ENCODE data around the gene CDCA8. TPM values are rescaled to one million over a fixed set of nuclear protein-coding genes. Genes with fewer than 3 reads are reported as not detected.
A peak's percentile ranks its signal among the peaks of the same experiment; 100 is the strongest.

CDCA8 gene
- total and polyA plus RNA-seq, 2 of the 8 experiments (the other 6 are each of a cell fraction or from before 2014, with no cell fraction given): 43.9 to 46.2 TPM

DNA sequence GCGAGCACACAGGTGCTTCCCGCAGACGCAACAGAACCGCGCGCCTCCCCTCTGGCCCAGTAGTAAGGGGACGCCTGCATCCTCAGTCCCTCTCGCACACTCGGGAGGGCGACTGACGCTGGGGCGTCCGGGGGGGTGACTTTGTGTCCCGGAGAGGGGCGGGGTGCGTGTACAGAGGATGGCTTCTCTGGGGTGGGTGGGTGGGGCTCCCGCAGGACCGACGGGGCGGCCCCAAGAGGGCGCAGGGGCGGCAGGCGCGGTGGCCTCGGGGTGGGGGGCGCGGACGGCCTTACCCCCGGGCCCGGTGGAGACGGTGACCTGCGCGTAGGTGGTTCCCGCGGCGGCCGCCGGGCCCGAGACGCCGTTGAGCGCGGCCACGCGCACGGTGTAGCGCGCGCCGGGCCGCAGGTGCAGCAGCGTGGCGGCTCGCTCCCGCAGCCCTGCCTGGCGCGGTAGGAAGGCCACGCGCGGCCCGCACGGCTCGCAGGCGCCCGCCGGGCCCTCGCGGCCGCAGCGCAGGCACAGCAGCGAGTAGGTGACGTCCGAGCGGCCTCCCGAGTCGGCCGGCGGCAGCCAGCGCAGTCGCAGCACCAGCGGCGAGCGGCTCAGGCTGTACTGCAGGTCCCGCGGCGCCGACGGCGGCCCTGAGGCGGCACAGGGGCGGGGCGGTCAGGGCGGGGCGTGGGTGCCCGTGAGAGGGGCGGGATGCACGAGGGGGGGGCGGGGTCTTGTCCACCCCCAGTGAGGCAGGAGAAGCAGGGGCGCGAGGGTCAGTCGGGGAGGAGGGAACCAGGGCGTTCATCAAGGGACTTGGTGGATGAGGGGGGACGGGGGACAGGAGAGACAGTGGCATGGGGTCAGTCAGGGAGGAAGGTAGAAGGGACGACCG lies 60.5 kb downstream of the CDCA8 start:
- no peaks in the 10 kb centered on the region for H3K9me3 ChIP-seq (ENCODE audit: insufficient read depth in 2 of 2, low read depth in 1 of 2, low read length in 1 of 2)
- H3K79me1 ChIP-seq (ENCODE audit: low read depth, low read length): no peaks in the 10 kb centered on the region
- no peak overlapping the region for H3K9ac ChIP-seq (replicated peaks in 1 of 4; ENCODE audit: extremely low read depth in 1 of 4, low read depth in 3 of 4, low read length in 3 of 4)
- no peaks in the 10 kb centered on the region for H3K79me2 ChIP-seq (ENCODE audit: control insufficient read depth in 1 of 2, insufficient read depth in 2 of 2, low read length in 2 of 2)
- H4K91ac ChIP-seq (replicated peaks; ENCODE audit: insufficient read length, low read length): no peak overlapping the region
- no peak overlapping the region for H2BK20ac ChIP-seq (ENCODE audit: low read length)
- H3K14ac ChIP-seq (ENCODE audit: insufficient read length): no peak overlapping the region
- 5% methylated on average over 45 of the region's 105 CpGs; no CpG with 5 or more reads in 1 of the 2 experiments for WGBS, 2 experiments (ENCODE audit: extremely low coverage in 1 of 2, insufficient coverage in 1 of 2, insufficient read length in 1 of 2, insufficient replicate concordance in 2 of 2, low coverage in 1 of 2, low lambda C conversion rate in 2 of 2, missing lambda C conversion rate in 1 of 2)
- POLR2A ChIA-PET (ENCODE audit: partially characterized antibody): no interaction called here
- FAIRE-seq (no peak), DNase-seq (ENCODE audit: low read depth in 1 of 2, low spot score in 2 of 2) (peak in 1 of 2 experiments; percentile 73)
- H4K8ac ChIP-seq (ENCODE audit: extremely low read depth, insufficient read depth, low read length): peak overlapping the region; percentile 68
- H2BK120ac ChIP-seq (replicated peaks; ENCODE audit: low read depth, low read length): no peak overlapping the region
- no peak overlapping the region for H3K4ac ChIP-seq (replicated peaks; ENCODE audit: insufficient read length, low read depth, low read length)
- peaks cover 34 to 71% (median 55%) of the 10 kb centered on the region in 4 experiments for H3K27me3 ChIP-seq (replicated peaks in 1 of 4; ENCODE audit: control insufficient read depth in 3 of 4, extremely low read depth in 1 of 4, insufficient read depth in 3 of 4, low read length in 3 of 4)
- TF ChIP-seq EZH2 (IDR thresholded peaks at IDR 0.05; ENCODE audit: low read depth, low read length, severe bottlenecking) (peak; percentile 32), TCF12 (IDR thresholded peaks at IDR 0.05; ENCODE audit: low read depth, low read length) (no peak), SP4 (IDR thresholded peaks at IDR 0.05; ENCODE audit: low read length) (no peak), SRF (IDR thresholded peaks at IDR 0.05; ENCODE audit: low read depth, low read length) (no peak), FOSL1 (IDR thresholded peaks at IDR 0.05; ENCODE audit: insufficient read depth, low read depth, low read length) (no peak), SUZ12 (IDR thresholded peaks at IDR 0.05; ENCODE audit: low read length) (peak; percentile 11; the same call in 1 of the 2 replicates), TBP (IDR thresholded peaks at IDR 0.05; ENCODE audit: low read depth, low read length) (no peak), ASH2L (IDR thresholded peaks at IDR 0.05; ENCODE audit: low read length) (no peak), EGR1 (IDR thresholded peaks at IDR 0.05; ENCODE audit: borderline replicate concordance, low read depth, low read length) (no peak), BRCA1 (IDR thresholded peaks at IDR 0.05; ENCODE audit: low read depth, low read length) (no peak)
- no peak overlapping the region for H4K5ac ChIP-seq (ENCODE audit: insufficient read length, low read depth, low read length)
- no peak overlapping the region for H3K27ac ChIP-seq (ENCODE audit: low read depth, low read length)
- H2BK15ac ChIP-seq (ENCODE audit: low read length): no peak overlapping the region
- CTCF ChIA-PET (ENCODE audit: partially characterized antibody): no interaction called here
- H3K4me3 ChIP-seq (ENCODE audit: extremely low read depth in 1 of 4, insufficient read depth in 2 of 4, low read depth in 3 of 4, low read length in 4 of 4): peak overlapping the region; percentile 34 to 60 (median 44)
- peaks cover 0 to 3% (median 0%) of the 10 kb centered on the region in 4 experiments; a peak in 1 of 8 replicates for H3K36me3 ChIP-seq (ENCODE audit: control insufficient read depth in 2 of 4, insufficient read depth in 4 of 4, low read length in 3 of 4)
- no peak overlapping the region for H2BK12ac ChIP-seq (ENCODE audit: low read depth, low read length)
- H4K20me1 ChIP-seq (replicated peaks in 1 of 2; ENCODE audit: control insufficient read depth in 1 of 2, insufficient read depth in 2 of 2, low read length in 2 of 2): no peaks in the 10 kb centered on the region
- H2AFZ ChIP-seq (ENCODE audit: low read length): peak overlapping the region; percentile 49; the same call in 1 of the 2 replicates
- peaks cover 0 to 9% (median 0%) of the 10 kb centered on the region in 4 experiments; a peak in 3 of 7 replicates for H3K4me1 ChIP-seq (replicated peaks in 1 of 4; ENCODE audit: control insufficient read depth in 3 of 4, insufficient read depth in 4 of 4, low read length in 3 of 4)
- peak overlapping the region; percentile 72 to 76 for H3K4me2 ChIP-seq (ENCODE audit: insufficient read depth in 1 of 2, low read depth in 2 of 2, low read length in 2 of 2)
- H2BK5ac ChIP-seq (ENCODE audit: low read depth, low read length): no peak overlapping the region
- H3K18ac ChIP-seq (ENCODE audit: extremely low read depth, low read length): no peak overlapping the region; the same call in 1 of the 2 replicates
- no peak overlapping the region for H2AK5ac ChIP-seq (ENCODE audit: low read depth, low read length)
- H3K23ac ChIP-seq (ENCODE audit: insufficient read length): no peak overlapping the region
- H3K23me2 ChIP-seq (ENCODE audit: low read depth, low read length): peaks cover 5% of the 10 kb centered on the region; the same call in 1 of the 2 replicates
- H3K56ac ChIP-seq (replicated peaks; ENCODE audit: insufficient read length, low read depth, low read length): no peak overlapping the region

All from H1 (cell line).